NCI-H187 treated with DMSO at 0.1 percent for 48 hours (cell line): Measurements from ENCODE around the gene SORBS1.
"Not testable (repeated sequence)": the region's sequence is repeated elsewhere in the genome, so short reads cannot be mapped to it uniquely, and the experiment has no call there.

ENCODE experiments used
- DNase-seq: peaks from one replicate; lab custom pipeline; 2025; lab: John Stamatoyannopoulos, UW

Gene SORBS1

GRCh38 chr10:95388539-95388938 lies 172.6 kb downstream of the SORBS1 start:
- no peak for DNase-seq

DNA sequence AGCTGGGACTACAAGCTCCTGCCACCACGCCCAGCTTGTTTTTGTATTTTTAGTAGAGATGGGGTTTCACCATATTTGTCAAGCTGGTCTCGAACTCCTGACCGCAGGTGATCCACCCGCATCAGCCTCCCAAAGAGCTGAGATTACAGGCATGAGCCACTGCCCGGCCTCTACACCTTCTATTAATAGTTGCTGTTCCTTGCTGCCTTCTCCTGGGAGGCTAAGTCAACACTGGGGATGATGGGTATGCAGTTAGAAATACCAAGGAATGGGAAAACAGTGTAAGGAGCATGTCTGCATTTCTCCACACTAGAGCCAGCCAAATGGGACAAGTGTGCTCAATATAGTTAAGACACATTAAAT lies 173.1 kb downstream of the SORBS1 start:
- DNase-seq = no peak

- no peak for DNase-seq
Measured at GRCh38 chr10:95384011-95384704, 177.0 kb downstream of the SORBS1 start.

DNA sequence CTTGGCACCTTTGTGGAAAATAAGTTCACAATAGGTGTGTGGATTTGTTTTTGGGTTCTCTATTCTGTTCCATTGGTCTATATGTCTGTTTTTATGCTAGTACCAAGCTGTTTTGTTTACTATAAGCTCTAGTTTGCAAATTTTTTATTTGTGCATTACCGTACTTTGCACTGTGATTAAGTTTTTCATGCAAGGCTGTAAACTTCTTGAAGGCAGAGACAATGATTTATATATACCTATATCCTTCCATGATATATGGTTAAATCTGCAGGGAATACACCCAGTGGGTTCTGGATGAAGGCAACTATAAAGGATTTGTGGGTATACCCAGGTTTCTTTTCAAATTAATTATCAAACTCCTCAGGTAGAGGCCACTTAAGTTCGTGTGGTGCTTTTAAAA lies 178.6 kb downstream of the SORBS1 start:
- no peak for DNase-seq

GRCh38 chr10:95382174-95382573 lies 179.0 kb downstream of the SORBS1 start:
- DNase-seq = no peak

DNA sequence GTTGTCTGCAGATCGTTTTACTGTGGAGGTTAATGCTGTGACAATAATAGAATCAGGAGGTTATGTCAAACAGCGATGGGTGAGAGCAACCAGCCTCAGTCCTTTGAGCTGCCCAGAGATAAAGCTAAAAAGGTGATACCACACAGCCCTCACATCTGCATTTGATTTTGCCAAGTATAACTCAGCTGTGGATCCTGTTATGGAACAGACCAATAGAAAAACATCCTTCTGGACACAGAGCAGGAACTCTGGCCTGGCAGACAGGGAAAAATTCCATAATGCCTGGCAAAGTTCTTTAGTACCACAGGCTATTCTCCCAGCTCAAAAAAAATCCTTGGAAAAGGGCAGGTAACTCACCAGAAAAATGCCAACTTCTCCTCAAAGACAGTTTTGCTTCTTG lies 183.2 kb downstream of the SORBS1 start:
- DNase-seq = no peak

DNA sequence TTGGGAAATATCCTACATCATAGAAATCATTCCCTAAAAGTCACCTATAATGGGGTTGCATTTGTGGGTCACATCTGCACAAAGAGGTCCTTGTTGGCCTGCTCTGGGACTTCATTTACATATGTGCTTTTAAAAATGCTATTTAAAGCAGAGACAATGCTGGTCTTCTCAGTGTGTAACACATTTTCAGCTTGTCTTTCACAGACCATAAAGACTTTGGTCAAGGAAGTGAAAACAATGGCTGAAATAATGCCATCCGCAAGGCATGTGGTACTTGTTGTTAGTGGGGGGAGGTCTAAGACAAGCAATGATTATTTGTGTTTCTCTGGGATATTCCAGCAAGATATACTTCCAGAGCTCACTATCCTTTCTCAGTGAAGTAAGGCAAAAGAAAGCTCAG lies 185.8 kb downstream of the SORBS1 start:
- DNase-seq = no peak

DNA sequence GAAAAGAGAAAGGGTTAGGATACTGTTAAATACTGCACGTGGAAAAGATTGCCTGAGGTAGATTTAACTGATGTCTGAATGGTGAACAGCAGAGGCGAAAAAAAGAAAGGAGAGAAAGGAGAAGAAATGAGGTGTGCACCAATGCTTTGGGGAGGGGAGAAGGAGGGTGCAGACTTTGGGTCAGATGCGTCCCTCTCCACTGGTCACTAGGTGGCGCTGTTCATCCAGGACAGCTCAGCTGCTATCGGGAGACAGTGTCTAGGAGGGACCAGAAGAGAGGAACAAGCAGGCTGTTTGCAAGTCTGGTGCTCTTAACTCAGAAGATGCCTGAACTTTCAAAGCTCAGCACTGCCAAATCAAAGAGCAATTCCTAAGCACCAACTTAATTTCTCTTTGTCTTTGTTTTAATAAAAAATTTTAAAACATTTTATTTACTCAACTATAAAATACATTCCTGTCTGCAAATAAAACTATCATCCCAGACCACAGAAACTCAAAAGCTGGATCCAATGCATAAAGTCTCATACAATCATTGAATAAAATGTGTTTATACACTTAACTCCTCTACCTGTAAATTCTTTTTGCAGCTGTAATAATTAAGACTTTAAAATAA lies 186.5 kb downstream of the SORBS1 start:
- peak; percentile 18 for DNase-seq

GRCh38 chr10:95373660-95374059 lies 187.5 kb downstream of the SORBS1 start:
- no peak for DNase-seq

DNA sequence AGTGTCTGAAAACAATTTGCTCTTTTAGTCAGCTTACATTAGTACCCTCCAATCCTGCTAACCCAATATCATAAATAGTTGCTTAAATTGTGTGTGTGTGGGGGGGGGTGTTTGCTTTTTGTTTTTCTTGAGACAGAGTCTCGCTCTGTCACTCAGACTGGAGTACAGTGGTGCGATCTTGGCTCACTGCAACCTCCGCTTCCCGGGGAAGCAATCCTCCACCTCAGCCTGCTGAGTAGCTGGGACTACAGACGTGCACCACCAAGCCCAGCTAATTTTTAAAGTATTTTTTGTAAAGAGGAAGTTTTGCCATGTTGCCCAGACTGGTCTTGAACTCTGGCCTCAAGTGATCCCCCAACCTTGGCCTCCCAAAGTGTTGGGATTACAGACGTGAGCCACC lies 196.8 kb downstream of the SORBS1 start:
- no peak for DNase-seq

DNA sequence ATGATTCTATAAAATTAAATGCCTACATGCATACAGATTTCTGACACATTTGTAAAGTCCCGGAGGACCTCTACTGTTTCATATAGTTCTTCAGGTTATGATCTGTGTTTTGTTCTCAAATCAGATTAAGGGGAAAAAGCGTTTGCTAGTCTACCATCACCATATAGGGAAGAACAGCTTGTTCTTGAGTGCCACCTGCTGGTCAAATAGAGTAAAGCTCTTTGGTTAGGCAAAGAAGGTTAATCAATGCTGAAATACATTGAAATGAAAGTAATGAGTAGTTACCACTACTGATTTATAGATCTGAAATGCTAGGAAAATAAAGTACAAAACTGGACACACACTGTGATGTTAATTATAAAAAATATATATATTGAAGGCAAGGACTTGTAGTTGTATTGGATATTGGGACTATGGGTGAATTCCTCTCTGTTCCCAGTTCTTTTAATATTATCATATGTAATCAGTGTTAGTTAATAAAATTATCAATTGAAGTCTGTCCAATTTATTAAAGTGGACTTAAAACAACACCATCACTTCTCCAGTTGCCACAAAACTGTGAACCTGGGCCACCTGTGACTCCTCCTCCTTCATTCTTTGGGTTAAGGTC lies 197.8 kb downstream of the SORBS1 start:
- peak; percentile 0 for DNase-seq

DNA sequence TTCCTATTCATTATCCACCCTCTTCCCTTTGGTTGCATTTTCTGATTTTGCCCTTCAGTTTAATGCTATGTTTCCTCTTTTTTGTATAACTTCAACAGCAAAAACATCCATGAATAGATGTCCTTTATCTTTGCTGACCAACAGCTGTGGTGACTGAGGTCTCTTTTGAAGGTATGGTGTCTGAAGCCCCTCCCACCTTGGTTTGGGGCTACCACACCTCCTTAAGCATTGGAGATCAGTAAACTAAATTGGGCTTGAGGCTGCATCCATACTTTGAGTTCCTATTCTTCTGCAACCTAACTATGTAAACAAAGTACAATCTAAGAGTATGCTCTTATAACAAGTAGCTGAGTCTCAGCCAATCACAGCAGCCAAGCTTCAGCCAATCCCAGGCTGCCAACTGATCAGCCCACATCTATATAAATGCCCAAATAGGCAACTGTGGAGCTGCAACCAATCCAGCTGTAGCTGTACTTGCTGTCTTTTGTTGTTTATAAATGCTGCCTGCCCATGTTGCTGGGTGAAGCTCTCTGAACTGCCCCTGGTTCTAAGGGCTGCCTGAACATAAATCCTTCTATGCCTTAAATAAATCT lies 201.0 kb downstream of the SORBS1 start:
- DNase-seq = no peak

- no peak for DNase-seq
Measured at GRCh38 chr10:95359466-95359865, 201.7 kb downstream of the SORBS1 start.

DNA sequence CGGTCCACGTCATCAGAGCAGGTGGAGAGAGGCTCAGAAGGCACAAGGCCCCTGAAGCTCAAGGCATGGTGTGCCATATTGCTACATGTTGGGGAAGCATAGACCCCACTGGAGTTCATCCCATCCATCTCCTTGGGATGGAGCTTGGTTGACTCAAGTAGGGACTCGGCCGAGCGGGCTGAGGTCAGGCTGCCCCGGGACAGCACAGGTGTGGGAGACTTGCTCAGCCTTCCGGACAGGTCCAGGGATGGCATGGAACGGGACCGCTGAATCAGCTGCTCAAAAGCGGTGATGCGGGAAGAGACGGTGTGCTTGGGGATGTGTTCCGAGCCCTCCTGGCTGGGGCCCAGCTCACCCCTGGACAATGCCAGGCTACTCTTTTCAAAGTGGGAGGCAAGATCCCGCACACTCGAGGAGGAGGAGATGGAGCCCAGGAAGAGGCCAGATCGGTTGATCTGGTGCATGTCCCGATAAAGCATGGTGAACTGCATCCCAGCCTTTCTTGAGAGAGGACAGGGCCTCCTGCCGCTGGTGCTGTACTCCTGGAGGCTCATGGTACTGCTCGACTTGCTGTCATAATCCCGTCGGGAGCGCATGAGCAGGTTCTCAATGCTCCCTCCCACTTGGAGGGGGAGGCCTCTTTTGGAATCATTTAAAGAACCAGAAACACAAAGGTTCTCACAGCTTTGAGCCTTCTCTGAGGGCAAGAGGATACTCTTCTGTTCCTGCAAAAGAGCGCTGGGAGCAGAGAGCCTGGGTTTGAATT lies 204.8 kb downstream of the SORBS1 start:
- no peak for DNase-seq

- peak; percentile 13 for DNase-seq
Measured at GRCh38 chr10:95355301-95355700, 205.9 kb downstream of the SORBS1 start.

GRCh38 chr10:95354110-95354509 lies 207.1 kb downstream of the SORBS1 start:
- DNase-seq = no peak

DNA sequence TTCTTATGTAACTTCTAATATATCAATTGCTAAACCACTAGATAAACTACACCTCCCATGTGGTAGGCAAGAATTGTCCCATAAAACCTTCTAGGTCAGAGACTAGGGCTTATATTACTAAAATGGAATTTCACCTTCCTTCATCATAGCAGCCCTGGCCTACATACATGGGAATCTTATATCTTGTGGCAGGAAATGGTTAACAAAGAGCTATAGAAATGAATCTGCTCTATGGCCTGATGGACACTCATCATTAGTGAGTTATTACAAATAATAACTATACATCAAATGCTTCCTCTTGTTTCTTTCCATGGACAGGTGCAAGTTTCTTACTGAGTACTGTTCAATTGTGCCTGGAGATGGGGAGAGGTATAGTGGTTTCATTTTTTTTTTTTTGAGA lies 208.0 kb downstream of the SORBS1 start:
- no peak for DNase-seq

- DNase-seq = no peak
Measured at GRCh38 chr10:95352684-95353083, 208.5 kb downstream of the SORBS1 start.

GRCh38 chr10:95350830-95351228 lies 210.3 kb downstream of the SORBS1 start:
- DNase-seq = no peak

GRCh38 chr10:95350219-95350829 lies 210.8 kb downstream of the SORBS1 start:
- no peak for DNase-seq

- not testable (repeated sequence) for DNase-seq
Measured at GRCh38 chr10:95347402-95347766, 213.8 kb downstream of the SORBS1 start.
